Effector memory CD4-positive, alpha-beta T cell (primary cell): ENCODE results near the gene CERS1.
A peak's percentile ranks its signal among the peaks of the same experiment; 100 is the strongest.
"Not testable (repeated sequence)": the region's sequence is repeated elsewhere in the genome, so short reads cannot be mapped to it uniquely, and the experiment has no call there.

Experiments used
- DNase-seq, 3 donors: peaks; one replicate each; pipeline ENCODE4 v3.0.0-alpha.2; 2020
- H3K27ac ChIP-seq: 2 replicates; pipeline ENCODE4 v1.7.0; 2013; ENCODE audit warnings: mild to moderate bottlenecking, low read length, moderate library complexity; ENCODE audit not compliant: insufficient read depth, poor library complexity, severe bottlenecking
- H3K27me3 ChIP-seq: replicated peaks from 2 replicates; pipeline ENCODE4 v1.7.0; 2013; ENCODE audit warnings: mild to moderate bottlenecking, low read length; ENCODE audit not compliant: insufficient read depth, control insufficient read depth, poor library complexity, severe bottlenecking
- H3K36me3 ChIP-seq: 2 replicates; pipeline ENCODE4 v1.7.0; 2013; ENCODE audit warnings: mild to moderate bottlenecking, low read length, moderate library complexity; ENCODE audit not compliant: control insufficient read depth, insufficient read depth
- H3K4me1 ChIP-seq: 2 replicates; pipeline ENCODE4 v1.7.0; 2013; ENCODE audit warnings: low read length, mild to moderate bottlenecking; ENCODE audit not compliant: control insufficient read depth, insufficient read depth, poor library complexity, severe bottlenecking
- H3K4me3 ChIP-seq: 2 replicates; pipeline ENCODE4 v1.7.0; 2013; ENCODE audit warnings: low read length, low read depth, mild to moderate bottlenecking; ENCODE audit not compliant: insufficient read depth, poor library complexity, severe bottlenecking
- H3K9me3 ChIP-seq: 2 replicates; pipeline ENCODE4 v1.7.0; 2013; ENCODE audit warnings: mild to moderate bottlenecking, low read length, moderate library complexity; ENCODE audit not compliant: control insufficient read depth

The CERS1 gene

DNA sequence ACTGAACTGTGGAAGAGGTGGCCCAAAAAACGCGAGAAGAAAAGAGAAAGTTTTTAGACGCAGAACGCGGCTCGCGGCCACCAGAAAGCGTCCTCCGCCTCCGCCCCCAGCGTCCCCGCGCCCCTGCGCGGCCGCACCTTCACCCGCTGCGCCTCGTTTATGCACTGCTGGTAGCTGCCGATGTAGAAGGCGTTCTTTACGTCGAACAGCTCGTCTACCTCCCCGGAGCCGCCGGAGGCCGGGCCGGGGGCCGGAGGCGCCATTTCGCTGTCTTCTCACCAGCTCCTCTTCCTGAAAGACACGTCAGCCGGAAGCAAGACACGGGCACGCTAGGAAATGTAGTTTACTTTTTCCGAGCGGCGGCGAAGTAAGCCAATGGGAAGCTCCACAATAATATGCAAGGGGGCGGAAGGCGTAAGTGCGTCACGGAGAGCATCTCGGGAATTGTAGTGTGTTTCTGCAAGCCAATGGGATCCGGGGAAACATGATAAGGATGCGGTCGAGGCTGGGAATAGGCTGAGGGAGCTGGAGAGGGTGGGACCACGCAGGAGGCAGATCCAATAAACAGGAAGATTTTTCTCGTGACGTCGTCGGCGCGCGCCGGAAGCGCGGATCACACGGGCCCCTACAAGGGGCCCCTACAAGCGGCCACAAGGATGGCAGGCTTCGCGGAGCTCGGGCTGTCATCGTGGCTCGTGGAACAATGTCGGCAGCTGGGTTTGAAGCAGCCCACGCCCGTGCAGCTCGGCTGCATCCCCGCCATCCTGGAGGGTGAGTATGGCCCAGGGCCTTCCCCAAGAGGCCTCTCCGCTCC is 23.3 kb upstream of the CERS1 start, which contains the start of the genes COPE and DDX49:
COPE (minus strand) TSS at position 302 of the 814 bp plus-strand sequence; CDS start at position 263, 39 bp downstream.
DDX49 (plus strand) TSS at position 630 of the 814 bp plus-strand sequence; CDS start at position 657, 27 bp downstream.
- Histone ChIP-seq H3K27me3 (no peaks in the 10 kb centered on the region), H3K36me3 (peaks cover 32% of the 10 kb centered on the region), H3K9me3 (no peaks in the 10 kb centered on the region), H3K27ac (peak within 1 kb of the TSS; percentile 96), H3K4me3 (peak within 1 kb of the TSS; percentile 94), H3K4me1 (peaks cover 21% of the 10 kb centered on the region)
- peak; percentile 96 to 98 (median 98) for DNase-seq

DNA sequence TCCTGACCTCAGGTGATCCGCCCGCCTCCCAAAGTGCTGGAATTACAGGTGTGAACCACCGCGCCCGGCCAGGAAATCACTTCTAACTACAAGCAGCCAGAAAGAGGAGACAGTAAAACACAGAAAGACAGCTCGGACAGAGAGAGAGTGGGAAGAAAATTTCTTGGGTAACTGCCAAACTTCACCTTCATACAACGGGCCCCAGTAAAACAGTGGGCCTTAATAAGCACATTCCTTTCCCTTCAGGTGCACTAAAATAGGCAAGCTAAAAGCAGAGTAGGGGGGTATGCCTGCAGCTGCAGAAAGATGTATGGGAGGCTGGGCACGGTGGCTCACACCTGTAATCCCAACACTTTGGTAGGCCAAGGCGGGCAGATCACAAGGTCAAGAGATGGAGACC is 21.6 kb upstream of the CERS1 start:
- peaks cover 32% of the 10 kb centered on the region for H3K36me3 ChIP-seq
- not testable (repeated sequence) for H3K27ac ChIP-seq, H3K27me3 ChIP-seq, H3K9me3 ChIP-seq, H3K4me3 ChIP-seq, DNase-seq
- H3K4me1 ChIP-seq = peaks cover 21% of the 10 kb centered on the region

DNA sequence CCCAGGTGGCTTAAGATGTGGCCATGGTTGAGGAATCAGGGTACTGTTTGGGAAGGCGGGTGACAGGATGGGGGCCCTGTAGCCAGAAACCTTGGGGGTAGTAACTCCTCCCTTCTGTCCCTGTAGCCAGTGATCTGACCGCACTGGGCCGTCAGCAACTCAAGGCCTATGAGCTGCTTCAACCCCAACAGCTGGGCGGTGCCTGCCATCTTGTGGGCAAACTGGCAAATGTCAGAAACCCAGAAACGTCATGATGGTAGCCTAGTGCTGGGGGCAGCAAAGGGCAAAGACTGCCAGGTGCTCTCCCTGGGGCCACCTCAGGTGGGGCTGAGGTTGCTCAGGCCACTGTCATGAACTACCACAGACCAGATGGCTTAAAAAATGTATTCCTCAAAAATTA is 19.7 kb upstream of the CERS1 start:
- peaks cover 20% of the 10 kb centered on the region for H3K4me1 ChIP-seq
- H3K9me3 ChIP-seq = no peaks in the 10 kb centered on the region
- peaks cover 26% of the 10 kb centered on the region for H3K36me3 ChIP-seq
- no peak overlapping the region for H3K27ac ChIP-seq
- DNase-seq = peak in 1 of 3 donors; percentile 9
- H3K27me3 ChIP-seq = no peaks in the 10 kb centered on the region
- H3K4me3 ChIP-seq = no peak overlapping the region

DNA sequence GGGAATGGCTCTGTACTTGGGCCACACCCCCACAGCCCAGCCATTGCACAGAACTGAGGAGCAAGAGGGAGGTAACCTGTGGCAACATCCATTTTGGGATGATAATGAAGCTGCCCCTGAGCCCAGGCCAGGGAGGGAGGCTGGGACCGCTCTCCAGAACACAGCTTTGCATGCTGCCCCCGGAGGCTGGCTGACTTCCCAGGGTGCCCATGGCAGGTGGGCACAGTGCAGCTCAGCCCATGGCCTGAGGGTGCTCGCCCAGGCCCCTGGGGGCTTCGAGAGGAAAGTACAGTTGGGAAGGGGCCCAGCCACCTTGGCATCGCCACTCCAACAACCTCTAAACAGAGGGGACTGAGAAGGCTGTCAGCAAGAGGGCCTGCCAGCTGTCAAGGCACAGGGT is 17.5 kb upstream of the CERS1 start:
- no peaks in the 10 kb centered on the region for H3K9me3 ChIP-seq
- H3K4me3 ChIP-seq = no peak overlapping the region
- no peak overlapping the region for H3K27ac ChIP-seq
- peaks cover 10% of the 10 kb centered on the region for H3K4me1 ChIP-seq
- H3K27me3 ChIP-seq = no peaks in the 10 kb centered on the region
- DNase-seq = no peak
- peaks cover 38% of the 10 kb centered on the region for H3K36me3 ChIP-seq

DNA sequence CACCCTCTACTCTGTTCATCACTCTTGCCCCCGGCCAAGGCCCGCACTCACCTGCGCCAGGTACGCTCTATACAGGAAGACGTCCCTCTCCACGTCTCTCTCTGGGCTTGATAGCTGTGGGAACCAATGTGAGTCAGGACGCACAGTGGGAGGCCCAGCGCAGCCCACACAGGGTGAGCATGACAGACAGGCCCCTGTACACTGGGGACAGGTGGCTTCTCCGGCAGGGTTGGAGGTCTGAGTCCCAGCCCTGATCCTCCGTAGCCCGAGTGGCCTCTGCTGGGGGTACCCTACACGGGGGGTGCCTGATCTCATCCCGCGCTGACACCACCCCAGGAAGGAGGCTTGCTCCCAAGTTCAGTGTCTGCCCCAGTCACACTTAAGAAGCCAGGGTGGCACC is 17.0 kb upstream of the CERS1 start:
- no peaks in the 10 kb centered on the region for H3K27me3 ChIP-seq
- no peak overlapping the region for H3K4me3 ChIP-seq
- no peak overlapping the region for H3K27ac ChIP-seq
- no peaks in the 10 kb centered on the region for H3K9me3 ChIP-seq
- H3K4me1 ChIP-seq = peaks cover 4% of the 10 kb centered on the region
- DNase-seq = no peak
- H3K36me3 ChIP-seq = peaks cover 41% of the 10 kb centered on the region

DNA sequence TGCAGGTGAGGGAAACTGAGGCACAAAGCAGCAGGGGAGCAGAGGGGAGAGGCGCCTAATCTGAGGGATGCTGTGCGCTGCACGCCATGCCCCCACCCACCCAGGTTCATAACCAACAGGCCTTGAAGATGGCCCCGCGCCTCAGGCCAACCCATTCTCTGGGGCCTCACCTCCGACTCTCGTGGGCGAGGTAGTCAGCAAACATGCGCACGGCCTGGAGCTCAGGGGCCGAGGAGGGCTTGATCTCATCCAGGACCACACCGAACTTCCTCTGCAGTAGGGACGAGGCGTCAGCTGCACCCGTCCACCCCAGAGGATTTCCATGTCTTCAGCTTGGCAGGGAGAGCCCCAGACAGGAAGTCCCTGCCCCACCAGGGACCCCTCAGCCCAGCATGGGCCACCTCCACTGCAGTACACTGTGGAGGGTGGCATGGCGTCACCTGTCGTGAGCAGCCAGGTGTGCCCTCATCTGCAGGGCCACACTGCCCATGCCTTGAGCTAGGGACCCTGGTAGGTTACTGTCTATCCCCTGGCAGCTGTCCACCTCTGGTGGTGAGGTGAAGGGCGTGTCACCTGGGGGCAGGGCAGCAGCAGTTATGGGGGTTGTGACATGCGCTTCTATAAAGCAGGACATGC is 15.0 kb upstream of the CERS1 start:
- no peak overlapping the region for H3K4me3 ChIP-seq
- no peak overlapping the region for H3K27ac ChIP-seq
- H3K27me3 ChIP-seq = no peaks in the 10 kb centered on the region
- H3K4me1 ChIP-seq = no peaks in the 10 kb centered on the region
- DNase-seq = no peak
- no peaks in the 10 kb centered on the region for H3K9me3 ChIP-seq
- H3K36me3 ChIP-seq = peaks cover 61% of the 10 kb centered on the region

DNA sequence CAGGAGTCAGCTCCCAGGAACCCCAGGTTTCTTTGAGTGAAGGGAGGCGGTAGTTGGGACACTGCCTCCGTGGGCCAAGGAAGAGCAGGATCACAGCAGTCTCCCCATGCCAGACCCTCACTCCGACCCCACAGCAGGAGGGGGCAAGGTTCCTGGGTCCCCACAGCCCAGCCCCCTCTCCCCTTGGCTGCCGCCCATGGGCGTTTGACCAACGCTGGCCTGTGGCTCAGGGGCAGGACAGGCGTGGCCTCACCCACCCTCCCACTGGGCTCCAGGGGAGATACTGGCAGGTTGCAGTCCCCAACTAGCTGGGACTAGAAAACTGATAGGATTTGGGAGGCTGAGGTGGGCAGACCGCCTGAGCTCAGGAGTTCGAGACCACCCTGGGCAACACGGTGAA is 14.1 kb upstream of the CERS1 start:
- H3K36me3 ChIP-seq = peaks cover 66% of the 10 kb centered on the region
- H3K27ac ChIP-seq = no peak overlapping the region
- no peaks in the 10 kb centered on the region for H3K4me1 ChIP-seq
- no peak for DNase-seq
- H3K4me3 ChIP-seq = no peak overlapping the region
- H3K9me3 ChIP-seq = no peaks in the 10 kb centered on the region
- no peaks in the 10 kb centered on the region for H3K27me3 ChIP-seq

DNA sequence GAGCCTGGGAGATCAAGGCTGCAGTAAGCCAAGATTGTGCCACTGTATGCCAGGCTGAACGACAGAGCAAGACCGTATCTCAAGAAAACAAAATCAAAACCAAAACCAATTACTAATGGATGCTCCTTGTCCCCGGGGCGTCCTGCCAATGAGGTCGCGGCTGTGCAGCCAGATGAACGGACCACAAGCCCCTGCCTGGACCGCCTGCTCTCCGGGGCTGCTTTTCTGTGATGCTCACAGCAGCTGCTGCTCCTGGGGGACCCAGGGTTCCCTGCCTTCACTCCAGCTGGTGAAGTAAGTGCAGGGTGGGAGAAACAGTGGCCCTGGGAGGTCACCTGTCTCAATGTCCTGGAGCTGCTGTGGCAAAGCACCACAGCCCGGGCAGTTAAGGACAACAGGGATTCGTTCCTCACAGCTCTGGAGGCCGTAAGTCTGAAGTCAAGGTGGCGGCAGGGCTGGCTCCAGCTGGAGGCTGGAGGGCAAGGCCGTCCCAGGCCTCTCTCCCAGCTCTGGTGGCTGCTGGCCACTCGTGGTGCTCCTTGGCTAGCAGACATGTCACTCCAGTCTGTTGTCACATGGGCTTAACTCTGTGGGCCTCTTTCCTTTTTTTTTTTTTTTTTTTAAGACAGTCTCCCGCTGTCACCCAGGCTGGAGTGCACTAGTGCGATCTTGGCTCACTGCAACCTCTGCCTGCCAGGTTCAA is 13.1 kb upstream of the CERS1 start:
- Histone ChIP-seq H3K9me3 (no peaks in the 10 kb centered on the region), H3K27me3 (no peaks in the 10 kb centered on the region), H3K27ac (no peak overlapping the region), H3K4me3 (no peak overlapping the region), H3K4me1 (no peaks in the 10 kb centered on the region), H3K36me3 (peaks cover 72% of the 10 kb centered on the region)
- no peak for DNase-seq

DNA sequence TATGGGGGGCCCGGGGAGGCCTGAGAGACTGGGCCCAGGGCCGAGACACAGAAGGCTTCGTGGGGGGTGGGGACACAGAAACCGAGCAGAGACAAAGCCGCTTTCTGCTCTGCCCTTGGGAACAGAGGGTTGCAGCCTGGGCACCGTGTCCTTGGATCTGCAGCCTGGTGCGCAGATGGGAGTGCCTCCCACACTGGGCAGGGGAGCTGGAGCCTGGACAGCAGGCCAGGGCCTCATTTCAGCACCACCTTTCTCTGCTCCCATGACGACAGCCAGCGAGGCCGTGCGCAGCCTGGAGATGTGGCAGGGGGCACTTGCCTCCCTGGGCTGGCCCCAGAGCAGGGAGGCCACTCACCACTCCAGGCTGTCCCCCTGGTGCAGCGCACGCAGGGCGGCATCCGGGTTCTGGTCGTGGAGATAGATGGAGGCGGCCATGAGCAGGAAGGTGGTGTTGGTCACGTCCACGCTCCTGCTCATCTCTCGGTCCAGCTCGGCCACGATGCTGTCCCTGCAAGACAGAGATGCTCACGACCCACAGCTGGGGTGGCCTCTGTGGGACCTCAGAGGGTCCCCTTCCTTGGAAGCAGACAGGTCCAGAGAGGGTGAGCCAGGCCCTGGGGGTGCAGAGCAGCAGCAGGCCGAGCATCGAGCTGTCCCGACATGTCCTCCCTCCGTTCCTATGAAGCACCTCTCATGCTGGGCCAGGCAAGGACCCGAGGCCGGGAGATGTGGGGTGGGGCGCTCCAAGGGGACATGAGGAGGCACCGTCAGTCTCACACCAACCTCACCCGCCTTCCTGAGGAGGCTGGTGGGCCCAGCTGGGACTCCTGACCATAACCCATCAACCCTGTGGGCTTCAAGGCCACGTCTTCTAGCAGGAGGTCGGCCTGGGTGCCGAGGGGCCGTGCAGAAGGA is 10.9 kb upstream of the CERS1 start:
- Histone ChIP-seq H3K4me3 (no peak overlapping the region), H3K27ac (no peak overlapping the region), H3K4me1 (no peaks in the 10 kb centered on the region), H3K27me3 (no peaks in the 10 kb centered on the region), H3K9me3 (no peaks in the 10 kb centered on the region), H3K36me3 (peaks cover 65% of the 10 kb centered on the region)
- DNase-seq = no peak
